Upper lobe of left lung (tissue), 6 donors: ENCODE measurements around the gene LARGE1. TPM values are rescaled to one million over a fixed set of nuclear protein-coding genes. Genes with fewer than 3 reads are reported as not detected.
A peak's percentile ranks its signal among the peaks of the same experiment; 100 is the strongest.

Experiments used
- ATAC-seq, 2 donors: fragments of 200-7000 bp; cut with Tn5 transposase; one replicate each; pipeline ENCODE4 v1.9.1; 2022; ENCODE audit warnings: mild to moderate bottlenecking in 2 of 2, moderate library complexity in 2 of 2; ENCODE audit not compliant: low FRiP score in 2 of 2
- DNase-seq, 2 donors: peaks; one replicate each; pipeline ENCODE4 v3.0.0-alpha.2; 2019 to 2020
- H3K27ac ChIP-seq, 4 donors: fragments of 200-600 bp; sonication (generic); one replicate each; pipeline ENCODE4 v1.5.1; 2016 to 2019
- H3K27me3 ChIP-seq, 4 donors: fragments of 200-600 bp; sonication (generic); one replicate each; pipeline ENCODE4 v1.5.1; 2017 to 2019
- H3K36me3 ChIP-seq, 4 donors: fragments of 200-600 bp; sonication (generic); one replicate each; pipeline ENCODE4 v1.5.1; 2016 to 2019
- H3K4me1 ChIP-seq, 4 donors: fragments of 200-600 bp; sonication (generic); one replicate each; pipeline ENCODE4 v1.5.1; 2018 to 2019
- H3K4me3 ChIP-seq, 4 donors: fragments of 200-600 bp; sonication (generic); one replicate each; pipeline ENCODE4 v1.5.1; 2017 to 2019; ENCODE audit warnings: mild to moderate bottlenecking in 2 of 4, moderate library complexity in 1 of 4
- H3K9me3 ChIP-seq, 4 donors: fragments of 200-600 bp; sonication (generic); one replicate each; pipeline ENCODE4 v1.5.1; 2018 to 2019
- EP300 ChIP-seq, 4 donors: sonication (generic); formaldehyde crosslinking; IDR thresholded peaks; one replicate each; pipeline ENCODE4 v1.5.1; 2017; ENCODE audit warnings: antibody characterized with exemption in 4 of 4, control low read depth in 2 of 4
- POLR2A ChIP-seq, 4 donors: fragments of 450-650 bp; IDR thresholded peaks; one replicate each; pipeline ENCODE4 v1.5.1; 2016 to 2017; ENCODE audit warnings: antibody characterized with exemption in 4 of 4, mild to moderate bottlenecking in 2 of 4
- POLR2AphosphoS5 ChIP-seq, 2 donors: sonication (generic); formaldehyde crosslinking; IDR thresholded peaks; one replicate each; pipeline ENCODE4 v1.5.1; 2017; ENCODE audit warnings: antibody characterized with exemption in 2 of 2
- WGBS, 2 donors: methylation state at CpG; one replicate each; pipeline ENCODE4 v1.1.5; 2017 to 2018; 5-methylcytosine and 5-hydroxymethylcytosine counted together
- total RNA-seq, 6 donors: library from RNA; depleted of rRNA in 4 of 6; stranded (reverse); fragments of >200 nt in 4 of 6; gene quantifications; one replicate each; pipeline versions ENCODE4 v1.1.0 to v1.2.1, GENCODE V29; 2016 to 2021
- TF ChIP-seq, protein P1 (sequence below), 6 experiments: fragments of 450-650 bp in 4 of 6; fragments of 200-600 bp in 2 of 6; sonication (generic) in 2 of 6; IDR thresholded peaks; one replicate each; pipeline ENCODE4 v1.5.1; 2016 to 2019; ENCODE audit warnings: antibody characterized with exemption in 6 of 6
- donor health status: DM: no; HTN: no; CAD: no; lungs with moderate emphysema.
- donor health status: DM: no; HTN: yes; CAD: no; lungs with severe emphysema.

Gene LARGE1
- total RNA-seq, 6 donors from 2014 or later, result 14.0 to 56.6 (median 25.3) TPM

GRCh38 chr22:33429281-33429680 lies 491.0 kb downstream of the LARGE1 start:
- ATAC-seq, result no peak
- no peaks in the 10 kb centered on the region for H3K9me3 ChIP-seq
- TF ChIP-seq POLR2A (IDR thresholded peaks at IDR 0.05), result no peak
- TF ChIP-seq POLR2AphosphoS5 (IDR thresholded peaks at IDR 0.05), result no peak
- no peak for TF ChIP-seq EP300 (IDR thresholded peaks at IDR 0.05)
- TF ChIP-seq, protein P1, sequence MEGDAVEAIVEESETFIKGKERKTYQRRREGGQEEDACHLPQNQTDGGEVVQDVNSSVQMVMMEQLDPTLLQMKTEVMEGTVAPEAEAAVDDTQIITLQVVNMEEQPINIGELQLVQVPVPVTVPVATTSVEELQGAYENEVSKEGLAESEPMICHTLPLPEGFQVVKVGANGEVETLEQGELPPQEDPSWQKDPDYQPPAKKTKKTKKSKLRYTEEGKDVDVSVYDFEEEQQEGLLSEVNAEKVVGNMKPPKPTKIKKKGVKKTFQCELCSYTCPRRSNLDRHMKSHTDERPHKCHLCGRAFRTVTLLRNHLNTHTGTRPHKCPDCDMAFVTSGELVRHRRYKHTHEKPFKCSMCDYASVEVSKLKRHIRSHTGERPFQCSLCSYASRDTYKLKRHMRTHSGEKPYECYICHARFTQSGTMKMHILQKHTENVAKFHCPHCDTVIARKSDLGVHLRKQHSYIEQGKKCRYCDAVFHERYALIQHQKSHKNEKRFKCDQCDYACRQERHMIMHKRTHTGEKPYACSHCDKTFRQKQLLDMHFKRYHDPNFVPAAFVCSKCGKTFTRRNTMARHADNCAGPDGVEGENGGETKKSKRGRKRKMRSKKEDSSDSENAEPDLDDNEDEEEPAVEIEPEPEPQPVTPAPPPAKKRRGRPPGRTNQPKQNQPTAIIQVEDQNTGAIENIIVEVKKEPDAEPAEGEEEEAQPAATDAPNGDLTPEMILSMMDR (IDR thresholded peaks at IDR 0.05), result no peak
- no peak for DNase-seq
- no peak overlapping the region for H3K27ac ChIP-seq
- no peaks in the 10 kb centered on the region for H3K27me3 ChIP-seq
- 92 to 97% methylated on average over 7 of the region's 7 CpGs for WGBS, 2 donors
- H3K4me3 ChIP-seq, result no peak overlapping the region
- H3K36me3 ChIP-seq, result peaks cover 0 to 9% (median 0%) of the 10 kb centered on the region in 4 donors
- no peaks in the 10 kb centered on the region for H3K4me1 ChIP-seq

- peaks cover 0 to 9% (median 0%) of the 10 kb centered on the region in 4 donors for H3K36me3 ChIP-seq
- TF ChIP-seq, protein P1 (IDR thresholded peaks at IDR 0.05), result no peak
- TF ChIP-seq POLR2A (IDR thresholded peaks at IDR 0.05), result no peak
- ATAC-seq (no peak), DNase-seq (no peak)
- no peaks in the 10 kb centered on the region for H3K9me3 ChIP-seq
- 89 to 91% methylated on average over 6 of the region's 6 CpGs for WGBS, 2 donors
- no peaks in the 10 kb centered on the region for H3K27me3 ChIP-seq
- H3K4me1 ChIP-seq, result no peaks in the 10 kb centered on the region
- H3K4me3 ChIP-seq, result no peak overlapping the region
- H3K27ac ChIP-seq, result no peak overlapping the region
Observed at GRCh38 chr22:33427461-33427860, 492.8 kb downstream of the LARGE1 start.

DNA sequence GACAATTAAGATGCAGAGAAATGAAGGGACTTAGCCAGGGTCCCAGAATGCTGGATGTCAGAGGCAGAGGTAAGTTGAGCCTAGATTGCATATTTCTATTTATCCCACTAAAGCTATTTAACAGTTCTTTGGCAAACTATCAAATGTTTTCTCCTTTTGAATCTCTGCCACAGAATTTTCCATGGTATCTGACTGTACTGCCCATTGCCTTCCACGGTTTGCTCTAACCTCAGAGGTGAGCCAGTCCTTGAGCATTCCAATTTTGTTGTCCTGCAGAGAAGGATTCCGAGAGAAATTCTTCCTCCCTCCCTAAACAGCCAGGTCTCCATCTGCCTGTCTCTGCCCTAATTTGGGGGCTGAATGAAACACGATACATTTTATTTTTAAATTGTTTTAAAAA lies 493.8 kb downstream of the LARGE1 start:
- TF ChIP-seq POLR2AphosphoS5 (IDR thresholded peaks at IDR 0.05), result no peak
- TF ChIP-seq POLR2A (IDR thresholded peaks at IDR 0.05), result no peak
- 76 to 77% methylated on average over 3 of the region's 3 CpGs for WGBS, 2 donors

GRCh38 chr22:33421859-33422258 lies 498.4 kb downstream of the LARGE1 start:
- Histone ChIP-seq H3K9me3 (no peaks in the 10 kb centered on the region), H3K4me3 (no peak overlapping the region), H3K27me3 (no peaks in the 10 kb centered on the region), H3K36me3 (no peaks in the 10 kb centered on the region), H3K27ac (no peak overlapping the region), H3K4me1 (no peaks in the 10 kb centered on the region)
- no peak for DNase-seq
- 76 to 86% methylated on average over 3 of the region's 3 CpGs for WGBS, 2 donors
- TF ChIP-seq POLR2A (IDR thresholded peaks at IDR 0.05), result no peak
- ATAC-seq, result no peak

More for the DNA sequence above, 493.8 kb downstream of the LARGE1 start:
- no peaks in the 10 kb centered on the region for H3K27me3 ChIP-seq
- no peak overlapping the region for H3K4me3 ChIP-seq
- DNase-seq, result no peak
- H3K36me3 ChIP-seq, result peaks cover 0 to 7% (median 0%) of the 10 kb centered on the region in 4 donors
- H3K4me1 ChIP-seq, result no peaks in the 10 kb centered on the region
- no peak for ATAC-seq
- no peak overlapping the region for H3K27ac ChIP-seq
- no peaks in the 10 kb centered on the region for H3K9me3 ChIP-seq

DNA sequence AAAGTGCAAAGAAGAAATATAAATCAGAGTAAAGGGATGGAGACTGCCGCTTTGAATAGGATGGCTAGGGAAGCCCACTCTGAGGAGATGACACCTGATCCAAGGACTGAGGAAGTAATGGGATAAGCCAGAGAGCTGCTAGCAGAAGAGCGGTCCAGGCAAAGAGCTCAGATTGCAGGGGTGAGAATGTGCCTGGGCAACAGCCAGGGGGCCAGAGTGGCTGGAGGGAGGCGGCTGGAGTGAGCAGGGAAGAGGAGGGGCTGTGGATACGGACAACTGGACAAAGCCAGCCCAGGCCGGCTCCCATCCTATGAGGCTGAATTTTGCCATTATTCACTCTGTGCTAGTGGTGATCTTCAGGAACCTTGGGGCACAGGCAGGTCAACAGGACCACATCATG lies 501.8 kb downstream of the LARGE1 start:
- no peak overlapping the region for H3K27ac ChIP-seq

DNA sequence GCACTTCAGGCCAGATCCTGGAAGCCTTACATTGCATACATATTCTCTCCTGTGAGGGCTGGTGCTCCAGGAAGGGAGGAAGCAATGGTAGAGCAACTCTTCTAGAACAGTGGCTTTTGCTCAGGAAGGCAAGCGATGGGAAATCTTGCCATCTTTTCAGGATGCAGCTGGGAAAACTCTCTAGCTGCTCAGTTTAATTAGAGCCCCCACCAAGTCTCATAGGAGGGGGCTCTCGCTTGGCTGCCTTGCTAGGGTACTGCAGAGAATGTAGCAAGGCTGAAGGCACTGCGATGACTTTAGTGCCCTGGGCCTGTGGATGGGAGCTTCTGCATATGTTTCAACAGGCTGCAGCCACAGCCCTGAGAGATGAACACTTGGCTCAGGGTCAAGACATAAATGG lies 504.9 kb downstream of the LARGE1 start:
- H3K4me3 ChIP-seq, result no peak overlapping the region
- TF ChIP-seq, protein P1 (IDR thresholded peaks at IDR 0.05), result no peak
- no peak for TF ChIP-seq POLR2A (IDR thresholded peaks at IDR 0.05)
- DNase-seq (no peak), ATAC-seq (no peak)
- 72 to 78% methylated on average over 3 of the region's 3 CpGs for WGBS, 2 donors
- H3K36me3 ChIP-seq, result no peaks in the 10 kb centered on the region
- no peaks in the 10 kb centered on the region for H3K4me1 ChIP-seq
- H3K27ac ChIP-seq, result no peak overlapping the region
- H3K9me3 ChIP-seq, result no peaks in the 10 kb centered on the region
- H3K27me3 ChIP-seq, result no peaks in the 10 kb centered on the region

More for the DNA sequence above, 501.8 kb downstream of the LARGE1 start:
- H3K4me1 ChIP-seq, result no peaks in the 10 kb centered on the region
- 88 to 96% methylated on average over 5 of the region's 5 CpGs for WGBS, 2 donors
- no peaks in the 10 kb centered on the region for H3K27me3 ChIP-seq
- no peaks in the 10 kb centered on the region for H3K9me3 ChIP-seq
- H3K36me3 ChIP-seq, result no peaks in the 10 kb centered on the region
- no peak overlapping the region for H3K4me3 ChIP-seq
- DNase-seq, result peak in 1 of 2 donors; percentile 1
- ATAC-seq, result no peak
- TF ChIP-seq, protein P1 (IDR thresholded peaks at IDR 0.05), result no peak
- TF ChIP-seq POLR2AphosphoS5 (IDR thresholded peaks at IDR 0.05), result no peak
- TF ChIP-seq POLR2A (IDR thresholded peaks at IDR 0.05), result no peak
- TF ChIP-seq EP300 (IDR thresholded peaks at IDR 0.05), result no peak
